HT1080 (cell line): ENCODE measurements around the gene ZNF544. TPM values are rescaled to one million over a fixed set of nuclear protein-coding genes. Genes with fewer than 3 reads are reported as not detected.
"Not testable (repeated sequence)": the region's sequence is repeated elsewhere in the genome, so short reads cannot be mapped to it uniquely, and the experiment has no call there.

Source experiments
- DNase-seq: peaks from one replicate; pipeline ENCODE4 v3.0.0-alpha.2; 2015; ENCODE audit warnings: low read depth
- total RNA-seq: library from RNA; depleted of rRNA; stranded (reverse); fragments of >200 nt; shearing (Covaris generic); gene quantifications from 2 replicates; pipeline ENCODE4 v1.2.3, GENCODE V29; 2014

Gene ZNF544
- total RNA-seq, 1 experiment from 2014 or later, result 36.6 TPM

DNA sequence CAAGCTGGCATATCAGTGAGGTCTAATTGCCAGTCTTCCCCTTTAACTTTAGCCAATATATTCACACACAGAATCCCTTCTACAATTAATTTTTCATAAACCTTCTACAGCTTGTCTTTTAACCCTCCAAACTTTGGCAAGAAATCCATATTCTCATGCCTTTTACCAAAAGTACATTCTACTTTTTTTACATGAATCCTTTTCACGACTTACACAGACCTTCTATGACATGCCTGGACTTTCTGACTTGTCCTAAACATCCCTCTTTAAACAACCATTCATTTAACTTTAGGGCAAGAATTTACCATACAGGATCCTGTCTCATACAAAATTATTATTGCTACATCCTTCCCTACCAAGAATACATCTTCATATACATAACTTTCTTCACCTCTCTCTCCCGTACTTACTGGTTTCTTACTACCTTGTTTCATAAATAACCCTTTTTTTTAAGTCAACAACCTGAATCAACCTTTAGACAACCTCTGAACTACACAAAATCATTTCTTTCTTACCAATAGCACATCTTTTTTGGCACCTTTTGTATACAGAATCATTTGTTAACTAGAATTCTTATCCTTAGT, 23.5 kb downstream of the ZNF544 start:
- DNase-seq, result no peak

DNA sequence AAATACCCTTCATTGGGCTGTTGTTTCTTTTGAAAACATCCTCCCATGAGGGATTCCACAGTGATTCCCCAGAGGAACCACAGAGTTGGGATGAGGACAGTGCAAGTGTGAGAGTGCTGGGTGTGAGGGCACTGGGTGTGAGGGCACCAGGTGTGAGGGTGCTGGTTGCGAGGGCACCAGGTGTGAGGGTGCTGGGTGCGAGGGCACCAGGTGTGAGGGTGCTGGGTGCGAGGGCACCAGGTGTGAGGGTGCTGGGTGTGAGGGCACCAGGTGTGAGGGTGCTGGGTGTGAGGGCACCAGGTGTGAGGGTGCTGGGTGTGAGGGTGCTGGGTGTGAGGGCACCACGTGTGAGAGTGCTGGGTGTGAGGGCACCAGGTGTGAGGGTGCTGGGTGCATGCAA, 29.5 kb downstream of the ZNF544 start:
- not testable (repeated sequence) for DNase-seq

DNA sequence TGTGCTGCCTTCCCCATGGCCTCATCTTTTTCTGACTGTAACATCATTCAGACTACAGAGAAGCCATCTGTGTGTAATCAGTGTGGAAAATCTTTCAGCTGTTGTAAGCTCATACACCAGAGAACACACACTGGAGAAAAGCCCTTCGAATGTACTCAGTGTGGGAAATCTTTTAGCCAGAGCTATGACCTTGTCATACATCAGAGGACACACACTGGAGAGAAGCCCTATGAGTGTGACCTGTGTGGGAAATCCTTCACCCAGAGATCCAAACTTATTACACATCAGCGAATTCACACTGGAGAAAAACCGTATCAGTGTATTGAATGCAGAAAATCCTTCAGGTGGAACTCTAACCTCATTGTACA, 32.9 kb downstream of the ZNF544 start:
- no peak for DNase-seq

DNA sequence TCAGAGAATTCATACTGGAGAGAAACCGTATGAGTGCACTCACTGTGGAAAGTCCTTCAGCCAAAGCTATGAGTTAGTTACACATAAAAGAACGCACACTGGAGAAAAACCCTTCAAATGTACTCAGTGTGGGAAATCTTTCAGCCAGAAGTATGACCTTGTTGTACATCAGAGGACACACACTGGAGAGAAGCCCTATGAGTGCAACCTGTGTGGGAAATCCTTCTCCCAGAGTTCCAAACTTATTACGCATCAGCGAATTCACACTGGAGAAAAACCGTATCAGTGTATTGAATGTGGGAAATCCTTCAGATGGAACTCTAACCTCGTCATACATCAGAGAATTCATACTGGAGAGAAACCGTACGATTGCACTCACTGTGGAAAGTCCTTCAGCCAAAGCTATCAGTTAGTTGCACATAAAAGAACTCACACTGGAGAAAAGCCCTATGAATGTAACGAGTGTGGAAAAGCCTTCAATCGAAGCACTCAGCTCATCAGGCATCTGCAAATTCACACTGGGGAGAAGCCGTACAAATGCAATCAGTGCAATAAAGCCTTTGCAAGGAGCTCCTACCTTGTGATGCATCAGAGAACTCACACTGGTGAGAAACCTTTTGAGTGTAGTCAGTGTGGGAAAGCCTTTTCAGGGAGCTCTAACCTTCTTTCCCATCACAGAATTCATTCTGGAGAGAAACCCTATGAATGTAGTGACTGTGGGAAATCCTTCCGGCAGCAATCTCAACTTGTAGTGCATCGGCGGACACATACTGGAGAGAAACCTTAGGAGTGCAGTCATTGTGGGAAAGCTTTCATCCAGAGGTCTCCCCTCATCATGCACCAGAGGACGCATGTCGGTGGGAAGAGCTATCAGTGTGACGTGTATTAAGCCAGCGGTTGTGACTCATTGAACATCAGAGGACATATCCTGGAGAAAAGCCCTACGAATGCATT, 33.5 kb downstream of the ZNF544 start:
- peak; percentile 4 for DNase-seq

DNA sequence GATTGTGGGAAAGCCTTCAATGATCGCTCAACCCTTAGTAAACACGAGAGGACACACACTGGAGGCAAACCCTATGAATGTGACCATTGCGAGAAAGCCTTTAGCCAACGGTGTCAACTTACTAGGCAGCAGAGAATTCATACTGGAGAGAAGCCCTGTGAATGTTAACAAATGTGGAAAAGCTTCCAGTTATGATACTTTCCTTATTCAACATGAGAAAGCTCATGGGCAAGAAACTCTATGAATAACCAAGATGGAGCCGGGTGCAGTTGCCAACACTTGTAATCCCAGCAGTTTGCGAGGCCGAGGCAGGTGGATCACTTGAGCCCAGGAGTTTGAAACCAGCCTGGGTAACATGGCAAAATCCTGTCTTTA, 34.2 kb downstream of the ZNF544 start:
- DNase-seq, result no peak

DNA sequence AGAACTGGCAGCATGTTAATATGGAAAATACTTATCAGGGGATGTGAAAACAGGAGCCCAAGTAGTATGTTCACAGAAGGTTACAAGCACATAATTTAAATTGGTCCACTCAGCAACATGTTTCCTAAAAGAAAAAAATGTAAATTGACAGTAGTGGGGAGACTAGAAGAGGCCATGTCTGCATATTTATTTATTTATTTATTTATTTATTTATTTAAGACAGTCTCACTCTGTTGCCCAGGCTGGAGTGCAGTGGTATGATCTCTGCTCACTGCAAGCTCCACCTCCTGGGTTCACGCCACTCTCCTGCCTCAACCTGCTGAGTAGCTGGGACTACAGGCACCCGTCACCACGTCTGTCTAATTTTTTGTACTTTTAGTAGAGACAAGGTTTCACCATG, 36.4 kb downstream of the ZNF544 start:
- no peak for DNase-seq

DNA sequence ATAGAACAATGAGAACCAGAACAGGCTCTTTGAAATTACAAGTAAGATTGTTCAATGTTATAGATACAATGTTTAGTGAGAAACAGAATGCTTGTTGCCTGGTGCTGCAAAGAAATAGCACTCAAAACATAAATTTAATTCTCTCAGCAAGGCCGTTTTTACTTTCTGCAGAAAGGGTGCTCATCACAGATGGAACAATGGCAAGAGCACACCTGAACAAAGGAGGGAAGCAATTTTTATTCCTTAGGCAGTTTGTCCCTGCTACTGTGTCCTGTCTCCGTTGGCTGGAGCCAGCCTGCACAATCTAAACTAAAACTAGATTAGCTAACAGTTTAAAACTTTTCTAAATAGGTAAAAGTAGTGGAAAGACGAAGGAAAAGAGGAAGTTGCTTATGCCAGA, 39.6 kb downstream of the ZNF544 start:
- DNase-seq, result no peak

DNA sequence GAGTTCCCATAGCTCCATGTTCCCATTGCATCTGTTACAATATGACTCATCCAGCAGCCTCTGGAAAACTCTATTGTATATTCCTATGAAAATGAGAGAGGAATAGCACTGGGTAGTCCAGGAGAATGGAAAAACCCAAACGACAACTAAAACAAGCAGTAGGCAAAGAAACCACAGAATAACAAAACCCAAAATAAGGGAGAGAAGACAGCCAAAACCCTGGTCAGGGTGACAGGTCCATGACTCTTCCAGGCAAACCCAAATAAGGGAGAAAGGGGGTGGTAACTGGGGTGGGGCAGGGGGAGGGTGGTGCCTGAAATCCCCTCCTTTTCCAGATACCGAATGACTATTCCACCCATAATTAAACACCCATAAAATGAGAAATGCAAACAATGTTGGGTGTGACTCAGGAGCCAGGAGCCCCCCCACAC, 46.1 kb downstream of the ZNF544 start:
- peak; percentile 34 for DNase-seq

DNA sequence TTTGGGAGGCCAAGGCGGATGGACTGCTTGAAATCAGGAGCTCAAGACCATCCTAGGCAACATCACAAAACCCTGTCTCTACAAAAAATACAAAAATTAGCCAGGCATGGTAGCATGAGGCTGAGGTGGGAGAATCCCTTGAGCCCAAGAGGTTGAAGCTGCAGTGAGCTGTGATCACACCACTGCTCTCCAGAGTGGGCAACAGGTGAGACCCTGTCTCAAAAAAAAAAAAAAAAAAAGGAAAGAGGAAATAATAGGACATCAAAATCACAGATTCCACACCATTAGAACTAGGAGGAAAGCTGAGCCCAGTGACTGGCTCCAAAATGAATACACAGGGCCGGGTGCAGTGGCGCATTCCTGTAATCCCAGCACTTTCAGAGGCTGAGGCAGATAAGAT, 46.9 kb downstream of the ZNF544 start:
- no peak for DNase-seq

DNA sequence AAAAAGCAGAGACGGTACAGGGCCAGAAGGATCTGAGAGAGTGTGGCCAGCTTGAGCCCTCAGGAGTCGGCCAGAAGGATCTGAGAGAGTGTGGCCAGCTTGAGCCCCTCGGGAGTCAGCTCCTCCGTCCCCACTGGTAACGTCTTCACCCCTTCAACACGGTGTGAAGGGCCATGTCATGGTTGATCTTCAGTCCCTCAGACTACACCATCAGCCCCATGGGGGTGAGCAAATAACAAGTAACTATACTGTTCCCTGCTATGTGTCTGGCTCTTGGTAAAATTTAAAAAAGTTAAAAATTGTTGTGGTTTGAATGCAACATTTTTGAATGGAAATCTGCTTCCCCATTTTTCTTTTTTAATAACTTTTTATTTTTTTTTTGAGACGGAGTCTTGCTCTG, 48.5 kb downstream of the ZNF544 start:
- no peak for DNase-seq

DNA sequence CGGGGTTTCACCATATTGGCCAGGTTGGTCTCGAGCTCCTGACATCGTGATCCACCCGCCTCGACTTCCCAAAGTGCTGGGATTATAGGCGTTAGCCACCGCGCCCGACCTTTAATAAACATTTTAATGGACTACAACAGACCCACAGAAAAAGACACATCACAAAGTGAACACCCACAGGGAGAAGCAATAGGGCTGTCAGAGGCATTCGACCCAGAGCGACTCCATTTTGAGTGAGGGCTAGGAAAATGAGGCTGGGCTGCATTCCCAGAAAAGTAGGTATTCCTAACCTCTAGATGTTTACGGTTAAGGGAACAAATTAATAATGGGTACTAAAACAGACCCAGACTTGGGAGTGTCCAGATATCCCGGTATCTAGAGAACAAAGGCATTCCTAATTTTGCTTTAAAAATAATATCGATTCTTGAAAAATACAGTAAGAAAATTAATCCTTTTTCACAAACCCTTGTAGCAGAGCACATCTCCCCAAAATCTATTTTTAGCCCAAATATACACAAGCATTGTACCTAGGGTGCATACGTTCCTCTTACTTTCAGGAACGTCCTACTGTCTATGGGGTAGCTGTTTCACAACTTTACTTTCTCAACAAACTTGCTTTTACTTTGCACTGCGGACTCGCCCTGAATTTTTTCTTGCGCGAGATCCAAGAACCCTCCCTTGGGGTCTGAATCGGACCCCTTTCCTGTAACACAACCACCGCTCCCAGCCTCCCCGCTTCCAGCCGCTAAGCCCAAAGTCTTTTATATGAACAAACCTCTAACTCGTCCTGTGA, 49.2 kb downstream of the ZNF544 start:
- DNase-seq, result no peak

DNA sequence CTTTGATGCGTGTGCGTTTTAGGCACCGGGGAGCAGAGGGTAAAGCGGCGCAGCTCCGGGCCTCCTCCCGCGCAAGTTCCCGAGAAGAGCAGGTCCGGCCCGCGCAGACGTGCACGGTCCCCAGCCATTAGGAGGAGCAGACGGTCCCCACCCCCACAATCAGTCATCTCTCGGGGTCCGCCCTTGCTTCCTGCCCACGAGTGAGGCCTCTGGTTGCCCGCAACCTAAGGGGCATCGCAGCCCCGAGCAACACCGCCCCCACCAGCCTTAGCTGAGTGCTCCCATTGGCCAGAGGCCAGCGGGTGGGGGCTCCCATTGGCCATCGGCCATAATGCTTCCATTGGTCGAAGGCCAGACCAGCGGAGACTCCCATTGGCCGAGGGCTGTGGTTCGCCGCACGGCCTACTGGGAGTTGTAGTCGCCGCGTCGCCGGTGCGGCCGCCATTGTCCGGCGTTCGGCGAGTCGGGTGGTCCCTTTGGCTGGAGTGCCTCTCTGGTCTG, 49.9 kb downstream of the ZNF544 start, which contains the start of gene ZNF8:
Gene ZNF8 (plus strand): TSS at position 415 of the 501 bp plus-strand sequence. CDS start 127 bp downstream, outside the sequence.
- DNase-seq, result peak; percentile 98

DNA sequence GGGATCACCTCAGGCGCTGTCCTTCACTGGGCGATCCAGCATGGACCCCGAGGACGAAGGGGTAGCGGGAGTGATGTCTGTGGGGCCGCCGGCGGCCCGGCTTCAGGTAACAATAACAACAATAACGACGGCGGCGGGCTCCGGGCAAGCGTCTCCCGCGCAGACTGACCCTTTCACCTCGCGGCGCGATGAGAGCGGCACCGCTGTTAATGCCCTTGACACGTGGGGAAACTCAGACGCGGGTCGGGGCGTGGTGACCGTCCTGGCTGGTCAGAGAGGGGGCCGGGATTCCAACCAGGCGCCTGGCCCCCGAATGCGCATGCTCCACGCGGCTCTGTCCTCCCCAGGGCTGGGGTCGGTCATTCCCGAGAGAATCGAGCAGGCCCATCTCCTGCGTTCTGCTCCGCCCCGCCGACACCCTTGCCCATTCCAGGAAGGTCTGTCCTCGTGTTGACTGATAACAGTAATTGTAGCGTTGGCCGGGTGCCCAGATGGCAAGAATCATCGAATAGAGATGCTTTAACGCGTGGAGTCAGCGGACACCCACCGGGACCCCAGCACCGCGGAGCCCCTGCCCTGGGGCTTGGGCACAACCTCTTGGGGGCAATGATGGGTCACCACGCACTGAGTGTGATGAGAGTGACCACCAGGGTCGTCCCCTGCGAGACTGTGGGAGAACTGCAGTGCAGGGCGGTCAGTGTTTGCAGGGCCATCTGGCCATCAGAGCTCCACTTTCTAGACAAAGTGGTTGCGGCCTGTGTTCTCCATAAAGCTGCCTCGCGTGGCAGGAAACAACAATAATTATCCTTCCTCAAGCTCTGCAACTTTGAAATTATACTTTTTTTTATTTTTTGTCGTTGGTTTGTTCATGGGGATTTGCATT, 50.6 kb downstream of the ZNF544 start:
- DNase-seq, result peak; percentile 48

DNA sequence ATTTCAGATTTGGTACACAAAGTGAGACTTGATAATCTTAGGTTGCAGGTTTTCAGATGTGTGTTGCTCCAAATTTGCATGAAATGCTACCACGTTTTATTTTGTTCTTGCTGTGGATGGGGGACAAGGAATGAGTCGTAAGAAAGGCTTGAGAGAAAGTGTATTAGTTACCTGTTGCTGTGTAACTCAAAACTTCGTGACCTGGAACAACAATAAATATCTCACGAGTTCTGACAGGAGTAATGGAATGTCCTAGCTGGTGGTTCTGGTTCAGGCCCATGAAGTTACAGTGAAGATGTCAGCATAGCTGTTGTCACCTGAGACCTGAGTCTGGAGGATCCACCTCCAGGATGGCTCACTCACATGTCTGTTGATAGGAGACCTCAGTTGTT, 51.2 kb downstream of the ZNF544 start:
- DNase-seq, result no peak

DNA sequence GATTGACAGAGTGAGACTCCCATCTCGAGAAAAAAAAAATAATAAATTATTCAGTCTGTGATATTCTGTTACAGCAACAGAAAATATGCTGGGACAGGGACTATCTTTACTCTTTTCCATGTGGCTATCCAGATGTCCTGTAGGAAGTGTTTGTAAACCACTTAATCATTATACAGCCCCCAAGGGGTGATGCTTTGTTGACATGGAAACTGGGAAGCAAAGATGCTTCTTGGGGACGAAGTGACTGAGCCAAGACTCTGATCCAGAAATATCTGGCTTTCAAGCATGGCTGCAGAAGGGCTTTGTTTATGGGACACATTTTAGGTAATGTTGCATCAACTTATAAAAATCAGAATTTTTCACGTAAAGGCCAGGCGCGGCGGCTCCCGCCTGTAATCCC, 55.5 kb downstream of the ZNF544 start:
- DNase-seq, result no peak

DNA sequence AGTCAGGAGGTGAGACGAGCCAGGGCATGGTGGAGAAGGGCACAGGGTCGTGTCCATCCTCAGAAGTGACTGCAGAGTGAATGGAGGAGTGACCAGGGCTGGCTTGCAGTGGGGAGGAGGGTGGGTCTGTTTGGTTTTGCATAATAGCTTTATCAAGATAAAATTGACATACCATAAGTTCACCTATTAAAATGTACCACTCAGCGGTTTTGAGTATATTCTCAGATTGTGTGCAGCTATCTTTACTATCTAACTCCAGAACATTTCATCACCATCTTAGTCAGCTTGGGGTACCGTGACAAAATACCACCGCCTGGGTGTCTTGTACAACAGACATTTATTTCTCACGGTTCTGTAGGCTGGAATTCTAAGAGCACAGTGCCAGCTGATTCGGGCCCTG, 63.2 kb downstream of the ZNF544 start:
- no peak for DNase-seq

DNA sequence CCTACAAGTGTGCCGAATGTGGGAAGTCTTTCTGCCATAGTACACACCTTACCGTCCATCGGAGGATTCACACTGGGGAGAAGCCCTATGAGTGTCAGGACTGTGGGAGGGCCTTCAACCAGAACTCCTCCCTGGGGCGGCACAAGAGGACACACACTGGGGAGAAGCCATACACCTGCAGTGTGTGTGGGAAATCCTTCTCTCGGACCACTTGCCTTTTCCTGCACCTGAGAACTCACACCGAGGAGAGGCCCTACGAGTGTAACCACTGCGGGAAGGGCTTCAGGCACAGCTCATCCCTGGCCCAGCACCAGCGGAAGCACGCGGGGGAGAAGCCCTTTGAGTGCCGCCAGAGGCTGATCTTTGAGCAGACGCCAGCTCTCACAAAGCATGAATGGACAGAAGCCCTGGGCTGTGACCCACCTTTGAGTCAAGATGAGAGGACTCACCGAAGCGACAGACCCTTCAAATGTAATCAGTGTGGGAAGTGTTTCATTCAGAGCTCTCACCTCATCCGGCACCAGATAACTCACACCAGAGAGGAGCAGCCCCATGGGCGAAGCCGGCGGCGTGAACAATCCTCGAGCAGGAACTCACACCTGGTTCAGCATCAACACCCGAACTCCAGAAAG, 66.1 kb downstream of the ZNF544 start:
- no peak for DNase-seq

DNA sequence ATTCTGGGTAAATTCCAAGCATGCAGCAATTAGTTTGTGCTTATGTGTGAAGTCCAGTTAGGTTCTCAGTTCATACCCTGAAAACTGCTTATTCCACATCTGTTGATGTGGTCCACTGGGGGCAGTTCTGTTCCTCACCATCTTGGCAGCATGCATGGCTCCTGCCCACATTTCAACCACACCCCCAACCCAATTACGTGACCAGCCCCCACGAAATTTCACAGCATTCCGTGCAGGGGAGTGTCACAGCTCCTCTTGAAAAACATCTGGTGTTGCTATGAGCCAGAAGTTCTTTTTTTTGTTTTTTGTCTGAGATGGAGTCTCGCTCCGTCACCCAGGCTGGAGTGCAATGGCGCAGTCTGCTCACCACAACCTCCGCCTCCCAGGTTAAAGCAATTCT, 67.4 kb downstream of the ZNF544 start:
- DNase-seq, result no peak

DNA sequence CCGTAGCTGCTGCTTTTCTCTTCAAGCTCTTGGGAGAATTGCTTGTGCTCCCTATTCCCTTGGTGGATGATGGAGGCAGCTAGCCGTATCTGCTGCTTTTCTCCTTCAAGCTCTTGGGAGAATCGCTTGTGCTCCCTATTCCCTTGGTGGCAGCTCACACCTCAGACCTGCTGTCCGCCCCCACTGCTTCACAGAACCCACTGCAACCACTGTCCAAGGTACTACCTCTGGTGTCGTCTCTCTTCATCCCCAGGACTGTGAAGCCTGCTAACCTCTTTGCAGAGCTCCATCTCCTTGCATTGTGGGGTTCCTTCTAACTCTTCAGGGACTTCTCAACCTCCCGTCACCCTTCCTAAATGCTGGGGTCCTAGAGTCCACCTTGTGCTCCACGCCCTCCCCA, 71.9 kb downstream of the ZNF544 start:
- DNase-seq, result no peak

DNA sequence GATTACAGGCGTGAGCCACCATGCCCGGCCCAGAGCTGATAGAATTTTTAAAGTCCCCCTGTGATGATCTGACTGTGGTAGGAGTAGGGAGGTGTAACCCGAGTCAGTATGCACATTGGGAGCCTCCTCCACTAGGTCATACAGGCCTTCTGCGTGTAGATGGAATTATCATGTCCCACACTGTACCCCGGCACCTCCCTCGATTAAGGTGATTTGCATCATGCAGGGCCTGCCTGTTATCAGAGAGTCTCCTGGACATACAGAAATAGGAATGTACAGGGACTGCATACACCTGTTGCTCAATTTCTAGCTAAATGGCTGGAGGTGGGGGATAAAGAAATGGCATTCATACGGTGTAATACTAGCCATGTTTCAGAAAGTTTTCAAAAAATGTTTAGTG, 75.5 kb downstream of the ZNF544 start:
- no peak for DNase-seq

DNA sequence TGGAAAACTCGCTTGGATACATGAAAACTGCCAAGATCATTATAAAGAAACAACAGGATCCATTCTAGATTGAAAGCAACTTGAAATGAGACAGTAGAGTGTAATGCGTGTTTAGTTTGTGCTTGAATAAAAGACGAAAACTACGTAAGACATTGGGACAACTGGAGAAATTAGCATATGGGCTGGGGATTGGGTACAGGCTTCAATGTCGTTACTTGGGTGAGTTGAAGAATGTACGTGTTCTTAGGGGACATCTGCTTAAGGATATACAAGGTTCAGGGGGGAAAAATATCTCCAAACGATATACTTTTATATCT, 76.0 kb downstream of the ZNF544 start:
- DNase-seq, result no peak
